ENCODE results near the gene UBE2Q2.

DNA sequence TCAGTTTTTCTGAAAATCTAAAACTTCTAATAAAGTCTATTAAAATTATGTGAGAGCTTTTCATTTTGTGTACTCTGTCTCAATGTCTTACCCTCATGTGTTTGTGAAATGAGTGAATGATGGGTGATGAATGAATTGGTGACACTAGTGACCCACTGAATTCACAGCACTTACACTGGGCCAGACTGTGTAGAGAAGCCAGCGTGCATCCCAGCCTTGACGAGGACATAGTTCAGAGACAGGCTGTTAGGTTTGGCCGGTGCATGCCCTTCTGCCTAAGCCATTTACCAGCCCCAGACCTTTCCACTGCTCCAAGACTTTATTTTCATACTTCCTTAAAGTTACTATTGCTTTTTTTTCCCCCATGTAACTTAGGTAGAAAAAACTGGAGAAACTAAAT, 99.2 kb downstream of the UBE2Q2 start:
- TF ChIP-seq SUZ12 (IDR thresholded peaks at IDR 0.05) (no peak), FOXA1 (IDR thresholded peaks at IDR 0.05) (no peak), BHLHE40 (IDR thresholded peaks at IDR 0.05; ENCODE audit: borderline replicate concordance) (no peak), NFRKB (IDR thresholded peaks at IDR 0.05) (no peak), TARDBP (IDR thresholded peaks at IDR 0.05) (no peak), ZNF384 (IDR thresholded peaks at IDR 0.05) (no peak), L3MBTL2 (conservative IDR thresholded peaks at IDR 0.05) (no peak), ARNT (IDR thresholded peaks at IDR 0.05) (no peak), HDGF (IDR thresholded peaks at IDR 0.05; ENCODE audit: borderline replicate concordance) (no peak), SP1 (IDR thresholded peaks at IDR 0.05) (no peak), FOXM1 (IDR thresholded peaks at IDR 0.05; ENCODE audit: borderline replicate concordance) (no peak)
- TF ChIP-seq, protein P1, sequence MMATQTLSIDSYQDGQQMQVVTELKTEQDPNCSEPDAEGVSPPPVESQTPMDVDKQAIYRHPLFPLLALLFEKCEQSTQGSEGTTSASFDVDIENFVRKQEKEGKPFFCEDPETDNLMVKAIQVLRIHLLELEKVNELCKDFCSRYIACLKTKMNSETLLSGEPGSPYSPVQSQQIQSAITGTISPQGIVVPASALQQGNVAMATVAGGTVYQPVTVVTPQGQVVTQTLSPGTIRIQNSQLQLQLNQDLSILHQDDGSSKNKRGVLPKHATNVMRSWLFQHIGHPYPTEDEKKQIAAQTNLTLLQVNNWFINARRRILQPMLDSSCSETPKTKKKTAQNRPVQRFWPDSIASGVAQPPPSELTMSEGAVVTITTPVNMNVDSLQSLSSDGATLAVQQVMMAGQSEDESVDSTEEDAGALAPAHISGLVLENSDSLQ (IDR thresholded peaks at IDR 0.05), result no peak
